ENCODE results near the gene SMG5.
"Not testable (repeated sequence)": the region's sequence is repeated elsewhere in the genome, so short reads cannot be mapped to it uniquely, and the experiment has no call there.

SMG5 gene

DNA sequence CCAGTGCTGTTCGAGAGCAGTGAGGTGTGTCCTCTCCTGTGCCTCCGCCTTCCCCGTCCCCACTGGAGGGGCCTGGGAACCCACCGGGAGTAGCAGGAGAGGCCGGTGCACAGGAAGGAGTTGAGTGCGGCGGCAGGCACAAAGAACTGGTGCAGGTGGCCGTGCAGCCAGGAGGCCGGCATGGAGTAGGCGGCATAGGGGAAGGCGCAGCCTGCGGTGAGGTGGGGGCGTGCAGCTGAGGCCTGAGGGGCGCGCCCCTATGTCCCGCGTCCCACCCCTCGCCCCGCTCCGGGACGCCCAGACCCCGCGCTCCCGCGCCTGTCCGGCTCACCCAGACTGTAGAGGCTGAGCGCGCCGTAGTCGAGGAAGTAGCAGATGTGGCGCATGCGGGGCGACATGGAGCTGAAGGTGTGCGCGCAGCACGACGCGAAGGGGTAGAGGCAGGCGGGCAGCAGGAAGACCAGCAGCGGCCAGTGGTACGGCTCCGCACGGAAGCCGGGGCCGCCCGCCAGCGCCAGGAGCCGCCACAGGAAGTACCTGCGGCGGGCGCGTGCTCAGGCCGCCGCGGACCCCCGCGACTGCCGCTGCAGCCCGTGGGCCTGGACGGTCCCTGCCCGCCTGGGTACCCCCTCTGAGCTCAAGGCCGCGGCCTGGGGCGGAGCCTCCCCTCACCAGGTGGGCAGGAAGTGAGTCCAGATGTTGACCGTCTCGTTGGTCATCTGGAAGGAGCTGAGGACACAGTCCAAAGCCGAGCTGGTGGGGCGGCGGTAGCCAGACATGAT lies 37.0 kb downstream of the SMG5 start:
- no peak for DNase-seq

DNA sequence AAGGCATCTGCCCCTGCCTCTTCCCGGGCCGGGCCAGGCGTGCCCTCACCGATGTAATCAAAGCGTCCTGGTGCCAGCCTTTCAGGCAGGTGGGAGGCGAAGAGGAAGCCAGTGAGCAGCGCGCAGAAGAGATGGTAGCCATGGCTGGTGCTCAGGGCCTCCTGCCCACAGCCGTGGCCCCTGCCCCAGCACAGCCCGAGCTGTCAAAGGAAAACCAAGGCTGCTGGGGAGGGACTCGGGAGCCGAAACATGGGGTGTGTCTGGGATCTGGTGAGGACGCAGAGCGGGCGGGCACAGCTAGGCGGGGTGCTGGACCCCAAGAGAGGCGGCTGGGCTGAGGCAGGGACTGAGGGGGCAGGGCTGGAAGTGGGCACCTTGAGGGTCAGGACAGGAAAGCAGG lies 37.9 kb downstream of the SMG5 start:
- DNase-seq, result no peak

GRCh38 chr1:156244126-156244525 lies 38.5 kb downstream of the SMG5 start:
- DNase-seq, result no peak

DNA sequence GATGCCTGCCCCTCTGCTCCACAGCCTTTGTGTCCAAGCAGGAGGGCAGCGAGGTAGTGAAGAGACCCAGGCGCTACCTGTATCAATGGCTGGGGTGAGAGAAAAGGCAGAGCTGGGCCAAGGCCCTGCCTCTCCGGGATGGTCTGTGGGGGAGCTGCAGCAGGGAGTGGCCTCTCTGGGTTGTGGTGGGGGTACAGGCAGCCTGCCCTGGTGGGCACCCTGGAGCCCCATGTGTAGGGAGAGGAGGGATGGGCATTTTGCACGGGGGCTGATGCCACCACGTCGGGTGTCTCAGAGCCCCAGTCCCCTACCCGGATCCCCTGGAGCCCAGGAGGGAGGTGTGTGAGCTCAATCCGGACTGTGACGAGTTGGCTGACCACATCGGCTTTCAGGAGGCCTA lies 39.9 kb downstream of the SMG5 start:
- no peak for DNase-seq

DNA sequence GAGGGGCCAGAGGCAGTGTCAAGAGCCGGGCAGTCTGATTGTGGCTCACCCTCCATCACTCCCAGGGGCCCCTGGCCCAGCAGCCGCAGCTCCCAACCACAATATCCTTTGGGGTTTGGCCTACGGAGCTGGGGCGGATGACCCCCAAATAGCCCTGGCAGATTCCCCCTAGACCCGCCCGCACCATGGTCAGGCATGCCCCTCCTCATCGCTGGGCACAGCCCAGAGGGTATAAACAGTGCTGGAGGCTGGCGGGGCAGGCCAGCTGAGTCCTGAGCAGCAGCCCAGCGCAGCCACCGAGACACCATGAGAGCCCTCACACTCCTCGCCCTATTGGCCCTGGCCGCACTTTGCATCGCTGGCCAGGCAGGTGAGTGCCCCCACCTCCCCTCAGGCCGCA lies 40.7 kb downstream of the SMG5 start, which contains the start of gene BGLAP:
BGLAP (plus strand) TSS at position 259 of the 400 bp plus-strand sequence; CDS start at position 307, 48 bp downstream.
- no peak for DNase-seq

DNA sequence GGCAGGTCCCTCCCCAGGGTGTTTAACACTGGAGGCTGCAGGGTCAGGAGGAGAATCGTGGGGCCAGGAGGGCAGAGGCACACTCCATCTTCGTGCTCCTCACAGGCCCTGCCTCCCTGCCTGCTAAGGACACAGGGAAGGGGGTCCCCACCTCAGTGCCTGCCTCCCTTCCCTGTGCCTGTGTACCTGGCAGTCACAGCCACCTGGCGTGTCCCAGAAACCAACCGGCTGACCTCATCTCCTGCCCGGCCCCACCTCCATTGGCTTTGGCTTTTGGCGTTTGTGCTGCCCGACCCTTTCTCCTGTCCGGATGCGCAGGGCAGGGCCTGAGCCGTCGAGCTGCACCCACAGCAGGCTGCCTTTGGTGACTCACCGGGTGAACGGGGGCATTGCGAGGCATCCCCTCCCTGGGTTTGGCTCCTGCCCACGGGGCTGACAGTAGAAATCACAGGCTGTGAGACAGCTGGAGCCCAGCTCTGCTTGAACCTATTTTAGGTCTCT lies 41.3 kb downstream of the SMG5 start:
- DNase-seq, result no peak

DNA sequence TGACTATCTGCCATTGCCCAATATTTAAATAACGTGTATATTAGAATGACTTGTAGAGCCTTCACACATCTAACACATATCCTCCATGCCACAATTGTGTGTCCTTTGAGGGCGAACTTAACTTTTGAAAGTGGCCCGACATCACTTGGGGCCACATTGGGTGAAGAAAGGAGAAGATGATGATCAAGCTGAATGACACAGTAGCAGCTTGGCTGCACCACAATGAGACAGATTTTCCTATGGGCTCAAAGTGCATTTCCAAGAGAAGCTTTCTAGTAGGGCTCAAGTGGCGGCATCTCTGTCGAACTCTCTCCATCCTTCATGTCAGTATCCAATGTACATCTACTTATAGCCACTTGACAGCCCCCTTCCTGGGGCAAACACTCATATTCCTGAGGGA lies 44.4 kb downstream of the SMG5 start:
- DNase-seq, result no peak

DNA sequence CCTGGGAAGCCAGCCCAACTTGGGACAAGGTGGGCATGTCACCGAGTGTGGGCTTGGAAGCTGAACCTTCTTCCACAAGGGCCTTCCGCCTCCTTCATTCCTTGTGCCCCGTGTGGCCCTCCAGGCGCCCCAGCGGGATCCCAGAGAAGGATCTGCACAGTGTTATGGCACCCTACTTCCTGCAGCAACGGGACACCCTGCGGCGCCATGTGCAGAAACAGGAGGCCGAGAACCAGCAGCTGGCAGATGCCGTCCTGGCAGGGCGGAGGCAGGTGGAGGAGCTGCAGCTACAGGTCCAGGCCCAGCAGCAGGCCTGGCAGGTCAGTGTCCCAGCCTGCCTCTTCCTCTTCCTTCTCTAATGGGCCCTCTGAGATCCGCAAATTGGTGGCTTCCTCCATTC lies 46.5 kb downstream of the SMG5 start:
- no peak for DNase-seq

DNA sequence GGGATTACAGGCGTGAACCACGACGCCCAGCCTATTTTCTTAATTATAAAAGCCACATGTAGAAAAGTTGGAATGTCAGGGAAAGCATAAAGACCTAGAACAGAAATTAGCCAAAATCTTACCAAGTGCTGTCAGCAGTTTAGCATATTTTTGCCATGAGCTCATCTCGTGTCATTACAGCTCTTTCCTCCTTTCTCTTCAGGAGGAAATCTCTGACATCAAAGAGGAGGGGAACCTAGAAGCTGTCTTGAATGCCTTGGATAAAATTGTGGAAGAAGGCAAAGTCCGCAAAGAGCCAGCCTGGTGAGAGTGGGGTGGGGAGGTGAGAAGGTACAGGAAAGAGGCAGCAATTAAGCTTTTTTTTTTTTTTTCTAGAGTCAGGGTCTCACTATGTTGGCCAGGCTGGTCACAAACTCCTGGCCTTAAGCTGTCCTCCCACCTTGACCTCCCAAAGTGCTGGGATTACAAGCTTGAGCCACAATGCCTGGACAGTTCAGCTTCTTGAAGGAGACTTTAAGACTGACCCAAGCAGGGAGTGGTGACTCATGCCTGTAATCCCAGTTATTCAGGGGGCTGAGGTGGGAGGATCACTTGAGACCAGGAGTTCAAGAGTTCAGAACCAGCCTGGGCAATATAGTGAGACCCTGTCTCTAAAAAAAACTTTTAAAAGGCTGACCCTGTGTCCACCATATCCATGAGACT lies 49.0 kb downstream of the SMG5 start:
- DNase-seq, result peak; percentile 24

- DNase-seq, result no peak
Observed at GRCh38 chr1:156232201-156232894, 50.3 kb downstream of the SMG5 start.

DNA sequence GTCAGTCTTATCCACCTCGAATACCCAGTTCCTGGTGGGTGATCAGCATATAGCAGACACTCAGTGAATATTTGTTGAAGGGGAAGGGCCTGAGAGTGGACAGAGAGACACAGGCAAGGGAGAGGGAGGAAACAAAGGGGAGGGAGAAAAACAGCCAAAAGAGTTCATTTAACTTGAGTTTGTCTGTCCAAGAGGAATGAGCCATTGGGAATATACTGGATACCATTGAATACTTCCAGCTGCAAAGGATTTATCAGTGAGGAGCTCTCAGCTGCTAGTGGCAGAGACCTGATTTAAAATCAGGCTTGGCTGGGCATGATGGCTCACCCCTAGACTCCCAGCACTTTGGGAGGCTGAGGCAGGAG lies 52.2 kb downstream of the SMG5 start:
- DNase-seq, result no peak

GRCh38 chr1:156229809-156230472 lies 52.7 kb downstream of the SMG5 start:
- DNase-seq, result no peak

DNA sequence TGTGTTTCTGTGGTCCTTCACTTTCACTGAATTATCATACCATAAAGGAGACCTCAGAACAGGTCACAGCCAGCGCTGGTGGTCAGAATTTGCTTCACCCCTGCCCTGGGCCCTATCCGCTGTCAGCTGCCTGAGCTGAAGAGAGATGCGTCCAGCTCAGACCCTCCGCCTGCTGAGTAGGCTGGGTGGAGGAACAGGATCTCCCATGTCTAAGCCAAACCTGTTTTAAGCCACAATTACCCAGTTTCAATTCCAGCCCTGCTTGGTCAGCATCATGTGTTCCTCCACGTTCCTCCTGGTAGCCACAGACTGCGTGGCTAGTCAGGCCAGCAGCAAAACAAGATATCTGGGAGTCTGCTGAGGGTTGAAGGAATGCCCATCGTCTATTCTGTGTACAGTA lies 54.1 kb downstream of the SMG5 start:
- DNase-seq, result no peak

- no peak for DNase-seq
Observed at GRCh38 chr1:156226782-156227181, 55.8 kb downstream of the SMG5 start.

GRCh38 chr1:156226116-156226538 lies 56.5 kb downstream of the SMG5 start:
- DNase-seq, result no peak

- no peak for DNase-seq
Observed at GRCh38 chr1:156225677-156226014, 57.0 kb downstream of the SMG5 start.

DNA sequence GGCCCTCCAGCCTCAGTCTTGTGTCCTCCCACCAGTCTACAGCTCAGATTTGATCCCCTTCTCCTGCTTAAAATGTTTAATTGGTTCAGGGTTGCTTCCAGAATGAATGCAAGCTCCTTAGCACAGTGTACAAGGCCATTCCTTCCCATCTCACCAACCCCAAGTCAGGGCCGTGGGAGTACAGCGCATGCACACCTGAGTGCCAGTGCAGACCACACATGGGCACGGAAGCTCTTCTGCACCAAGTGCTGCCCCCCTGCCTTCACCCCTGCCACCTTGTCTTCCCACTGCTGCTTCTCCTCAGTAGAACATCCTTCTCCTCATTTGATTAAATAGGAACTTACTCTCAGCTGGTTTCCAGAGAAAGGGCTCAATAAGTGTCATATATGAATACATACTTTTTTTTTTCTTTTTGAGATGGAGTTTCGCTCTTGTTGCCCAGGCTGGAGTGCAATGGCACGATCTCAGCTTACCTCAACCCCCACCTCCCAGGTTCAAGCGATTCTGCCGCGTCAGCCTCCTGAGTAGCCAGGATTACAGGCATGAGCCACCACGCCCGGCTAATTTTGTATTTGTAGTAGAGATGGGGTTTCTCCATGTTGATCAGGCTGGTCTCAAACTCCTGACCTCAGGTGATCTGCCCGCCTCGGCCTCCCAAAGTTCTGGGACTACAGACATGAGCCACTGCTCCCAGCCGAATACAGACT lies 60.5 kb downstream of the SMG5 start:
- DNase-seq, result no peak

GRCh38 chr1:156220226-156220625 lies 62.4 kb downstream of the SMG5 start:
- DNase-seq, result no peak

DNA sequence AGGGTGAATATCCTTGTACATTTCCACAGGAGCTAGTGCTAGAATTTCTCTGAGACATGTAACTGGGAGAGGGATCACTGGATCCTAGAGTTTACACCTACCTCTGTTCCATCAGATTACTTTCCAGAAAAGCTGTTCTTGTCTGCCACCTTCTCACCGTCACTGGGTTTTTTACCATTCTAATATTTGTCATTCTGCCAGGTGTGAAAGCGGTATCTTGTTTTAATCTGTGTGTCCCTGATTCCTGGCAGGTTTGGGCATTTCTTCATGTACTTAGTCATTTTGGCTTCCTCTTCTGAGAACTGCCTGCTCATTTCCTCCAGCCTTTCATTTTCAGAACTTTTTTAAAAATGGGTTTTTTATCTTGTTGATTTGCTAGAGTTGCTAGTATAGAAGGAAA lies 64.8 kb downstream of the SMG5 start:
- no peak for DNase-seq

DNA sequence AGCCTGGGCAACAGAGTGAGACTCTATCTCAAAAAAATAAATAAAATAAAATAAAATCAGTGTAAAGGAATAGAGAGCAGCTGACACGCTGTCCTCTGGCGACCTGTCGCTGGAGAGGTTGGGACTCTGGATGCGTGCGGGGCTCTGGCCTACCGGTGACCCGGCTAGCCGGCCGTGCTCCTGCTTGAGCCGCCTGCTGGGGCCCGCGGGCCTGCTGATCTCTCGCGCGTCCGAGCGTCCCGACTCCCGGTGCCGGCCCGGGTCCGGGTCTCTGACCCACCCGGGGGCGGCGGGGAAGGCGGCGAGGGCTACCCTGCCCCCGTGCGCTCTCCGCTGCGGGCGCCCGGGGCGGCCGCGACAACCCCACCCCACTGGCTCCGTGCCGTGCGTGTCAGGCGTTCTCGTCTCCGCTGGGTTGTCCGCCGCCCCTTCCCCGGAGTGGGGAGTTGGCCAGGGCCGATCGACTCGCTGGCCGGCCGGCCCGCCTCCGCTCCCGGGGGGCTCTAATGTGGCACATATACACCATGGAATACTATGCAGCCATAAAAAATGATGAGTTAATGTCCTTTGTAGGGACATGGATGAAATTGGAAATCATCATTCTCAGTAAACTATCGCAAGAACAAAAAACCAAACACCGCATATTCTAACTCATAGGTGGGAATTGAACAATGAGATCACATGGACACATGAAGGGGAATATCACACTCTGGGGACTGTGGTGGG lies 66.1 kb downstream of the SMG5 start:
- not testable (repeated sequence) for DNase-seq

DNA sequence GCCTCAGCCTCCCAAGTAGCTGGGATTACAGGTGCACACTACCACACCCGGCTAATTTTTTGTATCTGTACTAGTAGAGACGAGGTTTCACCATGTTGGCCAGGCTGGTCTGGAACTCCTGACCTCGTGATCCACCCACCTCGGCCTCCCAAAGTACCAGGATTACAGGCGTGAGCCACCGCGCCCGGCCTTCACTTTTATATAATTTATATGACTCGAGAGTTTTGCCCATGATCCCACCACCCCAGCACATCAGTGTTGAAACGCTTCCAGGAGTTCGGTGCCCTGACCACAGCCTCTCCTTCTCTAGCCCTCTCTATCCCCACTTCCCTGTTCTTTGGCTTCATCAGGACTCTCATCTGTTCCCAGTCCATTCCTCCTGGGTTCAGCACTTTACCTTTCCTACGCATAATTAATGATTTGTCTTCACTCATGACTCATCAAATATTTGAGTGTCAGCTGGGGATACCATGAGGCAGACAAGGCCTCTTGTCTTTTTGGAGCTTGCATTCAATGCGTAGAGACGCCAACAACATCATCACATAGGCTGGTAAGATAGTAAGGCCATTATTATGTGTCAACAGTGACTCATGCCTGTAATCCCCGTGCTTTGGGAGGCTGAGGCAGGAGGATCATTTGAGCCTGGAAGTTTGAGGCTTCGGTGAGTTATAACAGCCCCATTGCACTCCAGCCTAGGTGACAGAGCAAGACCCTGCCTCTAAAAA lies 68.4 kb downstream of the SMG5 start:
- no peak for DNase-seq
